ENCODE results near the gene KRT2. TPM values are rescaled to one million over a fixed set of nuclear protein-coding genes. Genes with fewer than 3 reads are reported as not detected.

KRT2 gene
- total RNA-seq, 1 experiment from 2014 or later: not detected

DNA sequence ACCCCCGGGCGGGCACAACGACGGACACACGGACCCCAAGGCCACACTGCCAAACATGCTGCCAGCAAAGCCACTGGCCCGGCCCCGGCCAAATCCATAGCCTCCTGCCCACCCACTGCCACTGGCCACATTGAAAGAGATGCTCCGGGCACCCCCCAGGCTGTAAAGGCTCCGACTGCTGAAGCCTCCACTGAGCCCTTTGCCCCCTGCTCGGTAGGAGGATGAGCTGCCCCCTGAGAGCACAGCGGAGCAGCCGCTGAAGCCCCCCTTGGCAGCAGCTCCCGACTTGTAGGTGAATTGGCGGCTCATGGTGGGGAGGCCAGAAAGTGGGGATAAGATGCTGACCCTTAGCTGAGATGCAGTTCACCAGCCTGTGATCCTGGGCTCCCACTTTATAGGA, 33.8 kb downstream of the KRT2 start, which contains the start of gene KRT73:
KRT73 (minus strand) TSS at position 344 of the 400 bp plus-strand sequence; CDS start at position 309, 35 bp downstream.
- Mint-ChIP-seq H3K27me3 (ENCODE audit: insufficient read depth, unreplicated experiment) (peaks cover 58% of the 10 kb centered on the region), H3K4me1 (ENCODE audit: insufficient read depth, unreplicated experiment) (no peaks in the 10 kb centered on the region), H3K36me3 (ENCODE audit: insufficient read depth, unreplicated experiment) (no peaks in the 10 kb centered on the region), H3K4me3 (ENCODE audit: unreplicated experiment) (no peak within 1 kb of the TSS), H3K9me3 (ENCODE audit: unreplicated experiment) (no peaks in the 10 kb centered on the region), H3K27ac (ENCODE audit: low read depth, unreplicated experiment) (no peak within 1 kb of the TSS)
- ChIA-PET CTCF (interaction anchor here (1.8 kb wide), 1 partner anchor 261 kb away, joined by 7 read pairs; no protein-coding TSS in a partner anchor), POLR2A (no interaction called here)
- DNase-seq (ENCODE audit: unreplicated experiment): no peak
- TF ChIP-seq, protein P1, sequence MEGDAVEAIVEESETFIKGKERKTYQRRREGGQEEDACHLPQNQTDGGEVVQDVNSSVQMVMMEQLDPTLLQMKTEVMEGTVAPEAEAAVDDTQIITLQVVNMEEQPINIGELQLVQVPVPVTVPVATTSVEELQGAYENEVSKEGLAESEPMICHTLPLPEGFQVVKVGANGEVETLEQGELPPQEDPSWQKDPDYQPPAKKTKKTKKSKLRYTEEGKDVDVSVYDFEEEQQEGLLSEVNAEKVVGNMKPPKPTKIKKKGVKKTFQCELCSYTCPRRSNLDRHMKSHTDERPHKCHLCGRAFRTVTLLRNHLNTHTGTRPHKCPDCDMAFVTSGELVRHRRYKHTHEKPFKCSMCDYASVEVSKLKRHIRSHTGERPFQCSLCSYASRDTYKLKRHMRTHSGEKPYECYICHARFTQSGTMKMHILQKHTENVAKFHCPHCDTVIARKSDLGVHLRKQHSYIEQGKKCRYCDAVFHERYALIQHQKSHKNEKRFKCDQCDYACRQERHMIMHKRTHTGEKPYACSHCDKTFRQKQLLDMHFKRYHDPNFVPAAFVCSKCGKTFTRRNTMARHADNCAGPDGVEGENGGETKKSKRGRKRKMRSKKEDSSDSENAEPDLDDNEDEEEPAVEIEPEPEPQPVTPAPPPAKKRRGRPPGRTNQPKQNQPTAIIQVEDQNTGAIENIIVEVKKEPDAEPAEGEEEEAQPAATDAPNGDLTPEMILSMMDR (IDR thresholded peaks at IDR 0.05; ENCODE audit: unreplicated experiment): no peak
- no TSS peak for BruUV-seq (replicated peaks)
- intact Hi-C loops (cut with micrococcal nuclease): no loop called here

DNA sequence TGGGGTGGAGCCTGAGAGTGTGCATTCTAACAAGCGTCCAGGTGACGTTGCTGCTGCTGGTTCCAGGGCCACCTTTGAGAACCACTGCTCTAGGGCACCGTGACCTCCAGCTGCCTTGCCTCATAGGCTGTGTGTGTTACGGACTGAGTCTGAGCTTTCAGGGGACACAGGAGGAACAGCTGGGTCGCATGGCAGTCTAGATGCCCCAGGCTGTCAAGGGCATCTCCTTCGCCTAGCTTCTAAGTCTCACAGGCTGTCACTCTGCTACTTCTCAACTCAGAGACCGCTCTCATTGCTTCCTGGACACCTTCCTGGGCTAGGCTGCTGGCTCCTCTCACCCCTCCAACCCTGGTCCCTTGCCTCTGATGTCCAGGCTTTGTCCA, 34.6 kb downstream of the KRT2 start:
- H3K27me3 Mint-ChIP-seq (ENCODE audit: insufficient read depth, unreplicated experiment): peaks cover 50% of the 10 kb centered on the region
- CTCF ChIA-PET: no interaction called here

GRCh38 chr12:52616680-52617402, 35.2 kb downstream of the KRT2 start:
- intact Hi-C loops (cut with micrococcal nuclease): no loop called here
- Mint-ChIP-seq H3K27me3 (ENCODE audit: insufficient read depth, unreplicated experiment) (peaks cover 52% of the 10 kb centered on the region), H3K9me3 (ENCODE audit: unreplicated experiment) (no peaks in the 10 kb centered on the region), H3K36me3 (ENCODE audit: insufficient read depth, unreplicated experiment) (no peaks in the 10 kb centered on the region), H3K4me3 (ENCODE audit: unreplicated experiment) (no peak overlapping the region), H3K27ac (ENCODE audit: low read depth, unreplicated experiment) (no peak overlapping the region), H3K4me1 (ENCODE audit: insufficient read depth, unreplicated experiment) (no peaks in the 10 kb centered on the region)
- no peak for DNase-seq (ENCODE audit: unreplicated experiment)
- BruUV-seq (replicated peaks): no TSS peak
- TF ChIP-seq, protein P1 (IDR thresholded peaks at IDR 0.05; ENCODE audit: unreplicated experiment): no peak
- ChIA-PET POLR2A (interaction anchor here (1.1 kb wide), 1 partner anchor 26 kb away, joined by 3 read pairs; no protein-coding TSS in a partner anchor), CTCF (no interaction called here)

More for the DNA sequence above, 34.6 kb downstream of the KRT2 start:
- Mint-ChIP-seq H3K36me3 (ENCODE audit: insufficient read depth, unreplicated experiment) (no peaks in the 10 kb centered on the region), H3K4me1 (ENCODE audit: insufficient read depth, unreplicated experiment) (no peaks in the 10 kb centered on the region), H3K27ac (ENCODE audit: low read depth, unreplicated experiment) (no peak overlapping the region), H3K9me3 (ENCODE audit: unreplicated experiment) (no peaks in the 10 kb centered on the region), H3K4me3 (ENCODE audit: unreplicated experiment) (no peak overlapping the region)
- POLR2A ChIA-PET: no interaction called here
- intact Hi-C loops (cut with micrococcal nuclease): no loop called here
- BruUV-seq (replicated peaks): no TSS peak
- DNase-seq (ENCODE audit: unreplicated experiment): no peak
- TF ChIP-seq, protein P1 (IDR thresholded peaks at IDR 0.05; ENCODE audit: unreplicated experiment): no peak

DNA sequence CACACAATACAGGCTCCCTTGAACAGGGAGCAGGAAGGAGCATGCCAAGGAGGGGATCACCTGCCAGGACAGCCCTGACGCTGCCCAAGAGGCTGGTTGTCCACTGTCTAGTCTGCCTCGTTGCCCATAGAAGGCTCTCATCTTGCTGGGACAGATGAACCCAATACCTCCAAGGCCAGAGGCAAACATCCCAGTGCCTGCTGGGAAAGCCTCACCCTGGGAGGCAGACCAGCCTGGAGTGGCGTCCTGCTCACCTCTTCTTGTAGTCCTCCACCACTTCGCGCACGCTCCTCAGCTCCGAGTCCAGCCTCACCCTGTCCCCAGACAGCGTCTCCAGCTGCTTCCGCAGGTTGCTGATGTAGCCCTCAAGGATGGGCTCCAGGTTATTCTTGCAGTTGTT, 36.1 kb downstream of the KRT2 start:
- CTCF ChIA-PET: no interaction called here

More for the DNA sequence above, 36.1 kb downstream of the KRT2 start:
- no peaks in the 10 kb centered on the region for H3K4me1 Mint-ChIP-seq (ENCODE audit: insufficient read depth, unreplicated experiment)
- no peak overlapping the region for H3K27ac Mint-ChIP-seq (ENCODE audit: low read depth, unreplicated experiment)
- TF ChIP-seq, protein P1 (IDR thresholded peaks at IDR 0.05; ENCODE audit: unreplicated experiment): no peak
- BruUV-seq (replicated peaks): no TSS peak
- DNase-seq (ENCODE audit: unreplicated experiment): no peak
- H3K9me3 Mint-ChIP-seq (ENCODE audit: unreplicated experiment): no peaks in the 10 kb centered on the region
- intact Hi-C loops (cut with micrococcal nuclease): no loop called here
- no peaks in the 10 kb centered on the region for H3K36me3 Mint-ChIP-seq (ENCODE audit: insufficient read depth, unreplicated experiment)
- no peak overlapping the region for H3K4me3 Mint-ChIP-seq (ENCODE audit: unreplicated experiment)
- peaks cover 55% of the 10 kb centered on the region for H3K27me3 Mint-ChIP-seq (ENCODE audit: insufficient read depth, unreplicated experiment)
- POLR2A ChIA-PET: no interaction called here
